Transverse colon (tissue), 4 donors: Measurements from ENCODE around the gene PNPLA2. TPM values are rescaled to one million over a fixed set of nuclear protein-coding genes. Genes with fewer than 3 reads are reported as not detected.

Experiments
- DNase-seq: peaks from one replicate; pipeline ENCODE4 v3.0.0-alpha.2; 2019
- H3K27ac ChIP-seq, 4 donors: fragments of 200-600 bp; sonication (generic); 2 replicates each; pipeline ENCODE4 v1.5.1; 2016 to 2018; ENCODE audit warnings: inconsistent platforms in 4 of 4
- H3K27me3 ChIP-seq: fragments of 200-600 bp; sonication (generic); 2 replicates; pipeline ENCODE4 v1.5.1; 2017; ENCODE audit warnings: inconsistent platforms
- H3K36me3 ChIP-seq, 4 donors: fragments of 200-600 bp; sonication (generic); 2 replicates each; pipeline ENCODE4 v1.5.1; 2017 to 2019; ENCODE audit warnings: inconsistent platforms in 4 of 4
- H3K4me1 ChIP-seq, 4 donors: fragments of 200-600 bp; sonication (generic); 2 replicates each; pipeline ENCODE4 v1.5.1; 2017 to 2020; ENCODE audit warnings: inconsistent platforms in 4 of 4
- H3K4me3 ChIP-seq, 4 donors: fragments of 200-600 bp; sonication (generic); 1 replicate in 1 of 4; 2 replicates in 3 of 4; pipeline versions ENCODE4 v1.5.1 to v1.6.1; 2017 to 2019; ENCODE audit warnings: inconsistent platforms in 4 of 4
- H3K9me3 ChIP-seq, 2 donors: fragments of 200-600 bp; sonication (generic); 2 replicates each; pipeline ENCODE4 v1.5.1; 2017 to 2019; ENCODE audit warnings: inconsistent platforms in 2 of 2
- EP300 ChIP-seq: sonication (generic); formaldehyde crosslinking; IDR thresholded peaks from one replicate; pipeline ENCODE4 v1.6.1; 2017; ENCODE audit warnings: antibody characterized with exemption, low read depth
- POLR2A ChIP-seq: fragments of 450-650 bp; IDR thresholded peaks from one replicate; pipeline ENCODE4 v1.6.1; 2016; ENCODE audit warnings: antibody characterized with exemption, mild to moderate bottlenecking, moderate library complexity
- POLR2AphosphoS5 ChIP-seq, 3 donors: sonication (generic); formaldehyde crosslinking; IDR thresholded peaks; one replicate each; pipeline ENCODE4 v1.6.1; 2016; ENCODE audit warnings: antibody characterized with exemption in 3 of 3
- WGBS, 2 donors: methylation state at CpG; one replicate each; pipeline ENCODE4 v1.1.5; 2018; ENCODE audit warnings: low coverage in 1 of 2; 5-methylcytosine and 5-hydroxymethylcytosine counted together
- in situ Hi-C, 4 donors: fragments of 200-750 bp; cut with MboI; loops; one replicate each; pipeline versions ENCODE4 v1.15.0 to v1.15.1; 2017; ENCODE audit warnings: low sequenced_read_pairs in 3 of 4, low pct_ligation_motif_present in 1 of 4, low pct_unique_long_range_greater_than_20kb in 1 of 4
- intact Hi-C: fragments of 100-400 bp; cut with DNase I; formaldehyde crosslinking; loops from one replicate; pipeline ENCODE4 v1.15.1; 2023; ENCODE audit warnings: low total_unique reads
- total RNA-seq, 4 donors: library from RNA; depleted of rRNA; stranded (reverse); fragments of >200 nt; gene quantifications; one replicate each; pipeline ENCODE4 v1.1.0, GENCODE V29; 2016
- TF ChIP-seq, protein P1 (sequence below), 5 experiments: fragments of 200-600 bp in 3 of 5; fragments of 450-650 bp in 2 of 5; sonication (generic) in 3 of 5; IDR thresholded peaks; 1 replicate in 2 of 5; 2 replicates in 3 of 5; pipeline ENCODE4 v1.5.1; 2016 to 2017; ENCODE audit warnings: antibody characterized with exemption in 5 of 5, inconsistent platforms in 3 of 5, mild to moderate bottlenecking in 2 of 5, moderate library complexity in 1 of 5

PNPLA2 gene
- total RNA-seq, 4 donors from 2014 or later, result 61.7 to 821 (median 134) TPM

GRCh38 chr11:795634-796564 is 22.8 kb upstream of the PNPLA2 start:
- no peaks in the 10 kb centered on the region for H3K36me3 ChIP-seq
- H3K9me3 ChIP-seq, result no peaks in the 10 kb centered on the region
- DNase-seq, result peak; percentile 81
- H3K27ac ChIP-seq, result peak overlapping the region; percentile 81 to 94 (median 88)
- 0% methylated on average over 11 of the region's 26 CpGs; no CpG with 5 or more reads in 1 of the 2 donors for WGBS, 2 donors
- peak overlapping the region; percentile 44 to 75 (median 65) for H3K4me3 ChIP-seq
- in situ Hi-C loops (no loop called here), intact Hi-C loops (no loop called here)
- peaks cover 16 to 35% (median 30%) of the 10 kb centered on the region in 4 donors for H3K4me1 ChIP-seq
- no peaks in the 10 kb centered on the region for H3K27me3 ChIP-seq
- peak; percentile 35 for TF ChIP-seq POLR2A
- TF ChIP-seq, protein P1, sequence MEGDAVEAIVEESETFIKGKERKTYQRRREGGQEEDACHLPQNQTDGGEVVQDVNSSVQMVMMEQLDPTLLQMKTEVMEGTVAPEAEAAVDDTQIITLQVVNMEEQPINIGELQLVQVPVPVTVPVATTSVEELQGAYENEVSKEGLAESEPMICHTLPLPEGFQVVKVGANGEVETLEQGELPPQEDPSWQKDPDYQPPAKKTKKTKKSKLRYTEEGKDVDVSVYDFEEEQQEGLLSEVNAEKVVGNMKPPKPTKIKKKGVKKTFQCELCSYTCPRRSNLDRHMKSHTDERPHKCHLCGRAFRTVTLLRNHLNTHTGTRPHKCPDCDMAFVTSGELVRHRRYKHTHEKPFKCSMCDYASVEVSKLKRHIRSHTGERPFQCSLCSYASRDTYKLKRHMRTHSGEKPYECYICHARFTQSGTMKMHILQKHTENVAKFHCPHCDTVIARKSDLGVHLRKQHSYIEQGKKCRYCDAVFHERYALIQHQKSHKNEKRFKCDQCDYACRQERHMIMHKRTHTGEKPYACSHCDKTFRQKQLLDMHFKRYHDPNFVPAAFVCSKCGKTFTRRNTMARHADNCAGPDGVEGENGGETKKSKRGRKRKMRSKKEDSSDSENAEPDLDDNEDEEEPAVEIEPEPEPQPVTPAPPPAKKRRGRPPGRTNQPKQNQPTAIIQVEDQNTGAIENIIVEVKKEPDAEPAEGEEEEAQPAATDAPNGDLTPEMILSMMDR (IDR thresholded peaks at IDR 0.05), result no peak
- peak; percentile 48 to 57 (median 52) for TF ChIP-seq POLR2AphosphoS5 (IDR thresholded peaks at IDR 0.05)

DNA sequence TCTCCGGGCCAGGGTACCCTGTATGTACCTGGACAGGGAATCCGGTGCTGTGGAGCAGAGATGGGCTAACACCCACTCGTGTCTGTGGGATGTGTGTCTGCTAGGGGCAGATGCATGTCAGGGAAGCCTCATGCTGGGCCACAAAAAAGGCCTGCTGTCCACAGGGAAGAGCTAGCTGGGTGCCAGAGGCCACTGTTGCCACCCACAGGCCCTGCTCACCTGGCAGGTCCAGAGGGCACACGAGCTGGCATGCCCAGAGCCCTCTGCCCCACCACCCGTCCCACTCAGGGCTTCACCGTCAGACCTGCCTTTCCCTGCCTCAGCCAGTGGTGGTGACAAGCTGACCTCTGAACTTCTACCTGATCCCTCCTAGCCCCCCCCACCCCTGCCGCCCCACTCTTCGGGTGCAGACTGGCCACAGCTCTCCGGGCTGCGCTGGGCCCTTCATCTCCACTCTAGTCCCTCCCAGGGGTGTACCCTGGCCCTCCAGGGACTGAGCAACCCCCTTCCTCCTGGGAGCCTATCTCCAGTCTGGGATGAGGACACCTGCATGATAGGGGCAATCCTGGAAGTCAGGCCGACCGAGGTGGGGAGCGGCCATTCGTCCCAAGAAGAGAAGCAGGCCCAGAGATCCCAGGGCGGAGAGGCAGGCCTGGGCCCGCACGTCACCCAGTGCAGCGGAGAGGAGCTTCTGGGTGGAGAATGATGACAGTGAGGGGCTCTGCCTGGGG is 22.0 kb upstream of the PNPLA2 start:
- H3K36me3 ChIP-seq, result no peaks in the 10 kb centered on the region
- H3K27ac ChIP-seq, result peak overlapping the region; percentile 81 to 94 (median 88)
- peaks cover 16 to 35% (median 30%) of the 10 kb centered on the region in 4 donors for H3K4me1 ChIP-seq
- peak; percentile 37 for DNase-seq
- H3K27me3 ChIP-seq, result no peaks in the 10 kb centered on the region
- intact Hi-C loops (no loop called here), in situ Hi-C loops (no loop called here)
- WGBS, 2 donors, result 6% methylated on average over 16 of the region's 18 CpGs; no CpG with 5 or more reads in 1 of the 2 donors
- H3K9me3 ChIP-seq, result no peaks in the 10 kb centered on the region
- peak overlapping the region; percentile 59 to 75 (median 72) for H3K4me3 ChIP-seq
- TF ChIP-seq EP300 (no peak), POLR2AphosphoS5 (IDR thresholded peaks at IDR 0.05) (no peak)
- TF ChIP-seq, protein P1 (IDR thresholded peaks at IDR 0.05), result no peak

- in situ Hi-C loops (no loop called here), intact Hi-C loops (no loop called here)
- DNase-seq, result peak; percentile 80
- H3K4me1 ChIP-seq, result peaks cover 16 to 35% (median 30%) of the 10 kb centered on the region in 4 donors
- TF ChIP-seq, protein P1 (IDR thresholded peaks at IDR 0.05), result no peak
- TF ChIP-seq POLR2AphosphoS5 (IDR thresholded peaks at IDR 0.05), result no peak
- TF ChIP-seq POLR2A, result no peak
- TF ChIP-seq EP300, result no peak
- H3K36me3 ChIP-seq, result no peaks in the 10 kb centered on the region
- no peaks in the 10 kb centered on the region for H3K27me3 ChIP-seq
- H3K4me3 ChIP-seq, result peak overlapping the region; percentile 59 to 75 (median 72)
- H3K27ac ChIP-seq, result peak overlapping the region; percentile 81 to 94 (median 88)
- no peaks in the 10 kb centered on the region for H3K9me3 ChIP-seq
- 2% methylated on average over 43 of the region's 57 CpGs; no CpG with 5 or more reads in 1 of the 2 donors for WGBS, 2 donors
Measured at GRCh38 chr11:797296-798092, 21.2 kb upstream of the PNPLA2 start.
